ENCODE measurements around the gene ACOX2.

DNA sequence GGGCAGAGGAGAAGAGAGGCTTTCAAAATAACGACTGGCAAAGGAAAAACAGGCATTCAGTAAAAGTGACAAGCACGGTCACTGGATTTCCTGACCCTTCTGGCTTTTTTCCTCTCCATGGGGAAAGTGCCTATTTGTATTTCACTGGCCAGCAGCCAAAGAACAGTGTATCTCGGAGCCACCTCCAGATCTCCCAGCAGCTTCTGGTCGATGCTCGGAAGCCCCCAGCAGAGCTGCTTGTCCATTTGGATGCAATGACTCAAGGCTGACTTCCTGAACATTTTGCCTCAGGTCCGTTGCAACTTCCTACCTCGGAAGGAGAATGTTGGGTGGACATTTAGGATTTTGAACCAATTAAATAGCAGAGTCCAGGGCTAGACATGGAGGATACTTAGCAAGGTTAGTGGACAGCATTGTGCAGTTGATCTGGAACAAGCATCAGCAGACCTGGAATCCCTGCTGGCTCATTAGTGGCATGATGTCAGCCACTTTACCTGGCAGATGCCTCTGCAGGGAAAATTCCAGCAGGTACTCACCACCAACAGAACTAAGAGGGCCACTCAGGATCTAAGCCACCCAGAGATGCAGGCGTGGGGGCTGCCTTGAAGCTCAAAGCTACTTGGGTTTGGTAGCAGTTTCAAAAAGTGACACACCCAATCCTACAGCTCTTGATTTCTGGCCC, 39.1 kb upstream of the ACOX2 start:
- no peak for TF ChIP-seq POLR2A (IDR thresholded peaks at IDR 0.05)
- TF ChIP-seq, protein P1, sequence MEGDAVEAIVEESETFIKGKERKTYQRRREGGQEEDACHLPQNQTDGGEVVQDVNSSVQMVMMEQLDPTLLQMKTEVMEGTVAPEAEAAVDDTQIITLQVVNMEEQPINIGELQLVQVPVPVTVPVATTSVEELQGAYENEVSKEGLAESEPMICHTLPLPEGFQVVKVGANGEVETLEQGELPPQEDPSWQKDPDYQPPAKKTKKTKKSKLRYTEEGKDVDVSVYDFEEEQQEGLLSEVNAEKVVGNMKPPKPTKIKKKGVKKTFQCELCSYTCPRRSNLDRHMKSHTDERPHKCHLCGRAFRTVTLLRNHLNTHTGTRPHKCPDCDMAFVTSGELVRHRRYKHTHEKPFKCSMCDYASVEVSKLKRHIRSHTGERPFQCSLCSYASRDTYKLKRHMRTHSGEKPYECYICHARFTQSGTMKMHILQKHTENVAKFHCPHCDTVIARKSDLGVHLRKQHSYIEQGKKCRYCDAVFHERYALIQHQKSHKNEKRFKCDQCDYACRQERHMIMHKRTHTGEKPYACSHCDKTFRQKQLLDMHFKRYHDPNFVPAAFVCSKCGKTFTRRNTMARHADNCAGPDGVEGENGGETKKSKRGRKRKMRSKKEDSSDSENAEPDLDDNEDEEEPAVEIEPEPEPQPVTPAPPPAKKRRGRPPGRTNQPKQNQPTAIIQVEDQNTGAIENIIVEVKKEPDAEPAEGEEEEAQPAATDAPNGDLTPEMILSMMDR (IDR thresholded peaks at IDR 0.05), result no peak
